Mesothelial cell of epicardium (in vitro differentiated cells): ENCODE measurements around the gene HCN4. TPM values are rescaled to one million over a fixed set of nuclear protein-coding genes. Genes with fewer than 3 reads are reported as not detected.

ENCODE experiments used
- DNase-seq, 2 experiments: peaks; one replicate each; pipeline ENCODE4 v3.0.0; 2021; ENCODE audit warnings: low spot score in 2 of 2; ENCODE audit not compliant: unreplicated experiment in 2 of 2
- H3K27ac Mint-ChIP-seq: 2 replicates; pipeline ENCODE4 v1.8.0; 2021; ENCODE audit warnings: mixed read lengths
- H3K27me3 Mint-ChIP-seq: 2 replicates; pipeline ENCODE4 v1.8.0; 2021; ENCODE audit warnings: low read depth, mixed read lengths
- H3K36me3 Mint-ChIP-seq: 2 replicates; pipeline ENCODE4 v1.8.0; 2021; ENCODE audit warnings: mixed read lengths
- H3K4me1 Mint-ChIP-seq: 2 replicates; pipeline ENCODE4 v1.8.0; 2021; ENCODE audit warnings: mixed read lengths
- H3K4me3 Mint-ChIP-seq: 2 replicates; pipeline ENCODE4 v1.8.0; 2021; ENCODE audit warnings: mild to moderate bottlenecking, moderate library complexity, mixed read lengths
- H3K9me3 Mint-ChIP-seq: 2 replicates; pipeline ENCODE4 v1.8.0; 2021; ENCODE audit warnings: mixed read lengths
- CTCF ChIP-seq: fragments of 200-600 bp; sonication (generic); IDR thresholded peaks from one replicate; pipeline ENCODE4 v1.5.0; 2021; ENCODE audit warnings: antibody characterized with exemption; ENCODE audit not compliant: unreplicated experiment
- total RNA-seq: library from RNA; stranded (reverse); gene quantifications from 3 replicates; pipeline ENCODE4 v1.2.1, GENCODE V29; 2021

Gene HCN4
- total RNA-seq, 1 donor from 2014 or later: 0.69 TPM

- no peak overlapping the region for H3K4me3 Mint-ChIP-seq
- no peaks in the 10 kb centered on the region for H3K9me3 Mint-ChIP-seq
Measured at GRCh38 chr15:73345658-73346057, 23.1 kb downstream of the HCN4 start.

GRCh38 chr15:73344056-73344455 is 24.7 kb downstream of the HCN4 start:
- Mint-ChIP-seq H3K9me3 (no peaks in the 10 kb centered on the region), H3K4me3 (no peak overlapping the region), H3K27me3 (peaks cover 16% of the 10 kb centered on the region), H3K27ac (no peak overlapping the region), H3K4me1 (no peaks in the 10 kb centered on the region), H3K36me3 (no peaks in the 10 kb centered on the region)
- TF ChIP-seq CTCF: no peak
- DNase-seq: no peak

More at GRCh38 chr15:73345658-73346057, 23.1 kb downstream of the HCN4 start:
- no peak for TF ChIP-seq CTCF
- H3K27ac Mint-ChIP-seq: no peak overlapping the region
- no peaks in the 10 kb centered on the region for H3K36me3 Mint-ChIP-seq
- DNase-seq: no peak
- H3K4me1 Mint-ChIP-seq: no peaks in the 10 kb centered on the region
- peaks cover 16% of the 10 kb centered on the region for H3K27me3 Mint-ChIP-seq

GRCh38 chr15:73341886-73342600 is 26.7 kb downstream of the HCN4 start:
- no peak for TF ChIP-seq CTCF
- Mint-ChIP-seq H3K27ac (no peak overlapping the region), H3K36me3 (no peaks in the 10 kb centered on the region), H3K27me3 (peaks cover 3% of the 10 kb centered on the region), H3K9me3 (no peaks in the 10 kb centered on the region), H3K4me1 (no peaks in the 10 kb centered on the region), H3K4me3 (no peak overlapping the region)
- no peak for DNase-seq

- Mint-ChIP-seq H3K4me3 (no peak overlapping the region), H3K36me3 (no peaks in the 10 kb centered on the region), H3K27me3 (peaks cover 5% of the 10 kb centered on the region), H3K9me3 (no peaks in the 10 kb centered on the region), H3K4me1 (no peaks in the 10 kb centered on the region), H3K27ac (no peak overlapping the region)
- DNase-seq: no peak
- no peak for TF ChIP-seq CTCF
Measured at GRCh38 chr15:73340502-73341192, 28.1 kb downstream of the HCN4 start.

GRCh38 chr15:73338606-73339374 is 30.0 kb downstream of the HCN4 start:
- no peak overlapping the region for H3K27ac Mint-ChIP-seq
- H3K4me1 Mint-ChIP-seq: no peaks in the 10 kb centered on the region
- H3K9me3 Mint-ChIP-seq: no peaks in the 10 kb centered on the region
- TF ChIP-seq CTCF: no peak
- H3K27me3 Mint-ChIP-seq: peaks cover 5% of the 10 kb centered on the region
- no peaks in the 10 kb centered on the region for H3K36me3 Mint-ChIP-seq
- no peak overlapping the region for H3K4me3 Mint-ChIP-seq
- DNase-seq: no peak
